GM23338 (cell line): ENCODE data around the gene HECTD3.

ENCODE experiments used
- CREB1 ChIP-seq: fragments of 250-450 bp; sonication (Bioruptor Pico); IDR thresholded peaks from 2 replicates; pipeline ENCODE4 v1.5.0; 2020; ENCODE audit warnings: low read depth, mild to moderate bottlenecking, moderate library complexity
- ETS1 ChIP-seq: IDR thresholded peaks from 2 replicates; pipeline ENCODE4 v1.6.1; 2016; ENCODE audit warnings: antibody characterized with exemption
- EZH2 ChIP-seq: fragments of 200-600 bp; sonication (generic); IDR thresholded peaks from one replicate; pipeline ENCODE4 v1.8.0; 2017; ENCODE audit warnings: antibody characterized with exemption, mild to moderate bottlenecking, low read depth; ENCODE audit not compliant: unreplicated experiment
- EZH2phosphoT487 ChIP-seq: fragments of 200-600 bp; sonication (generic); IDR thresholded peaks from one replicate; pipeline ENCODE4 v1.8.1; 2018; ENCODE audit warnings: antibody characterized with exemption; ENCODE audit not compliant: unreplicated experiment
- JUNB ChIP-seq: IDR thresholded peaks from one replicate; pipeline ENCODE4 v1.6.1; 2016; ENCODE audit warnings: antibody characterized with exemption; ENCODE audit not compliant: unreplicated experiment
- NANOG ChIP-seq: IDR thresholded peaks from 2 replicates; pipeline ENCODE4 v1.6.1; 2016; ENCODE audit warnings: antibody characterized with exemption, borderline replicate concordance
- POLR2AphosphoS5 ChIP-seq: IDR thresholded peaks from 2 replicates; pipeline ENCODE4 v1.6.1; 2016; ENCODE audit warnings: antibody characterized with exemption, low read depth
- REST ChIP-seq: IDR thresholded peaks from one replicate; pipeline ENCODE4 v1.6.1; 2018; ENCODE audit warnings: antibody characterized with exemption; ENCODE audit not compliant: unreplicated experiment
- STAT1 ChIP-seq: IDR thresholded peaks from one replicate; pipeline ENCODE4 v1.6.1; 2016; ENCODE audit warnings: antibody characterized with exemption; ENCODE audit not compliant: unreplicated experiment
- ZNF114 ChIP-seq: fragments of 250-450 bp; sonication (Bioruptor Pico); IDR thresholded peaks from 2 replicates; pipeline ENCODE4 v1.5.0; 2020; ENCODE audit warnings: mild to moderate bottlenecking, moderate library complexity
- ZNF331 ChIP-seq: fragments of 250-450 bp; sonication (Bioruptor Pico); IDR thresholded peaks from 2 replicates; pipeline ENCODE4 v1.5.0; 2020; ENCODE audit warnings: low read depth, mild to moderate bottlenecking, moderate library complexity
- ZNF462 ChIP-seq: fragments of 250-450 bp; sonication (Bioruptor Pico); IDR thresholded peaks from 2 replicates; pipeline ENCODE4 v1.5.0; 2020; ENCODE audit warnings: mild to moderate bottlenecking, moderate library complexity
- TF ChIP-seq, protein P1 (sequence below), 2 experiments: fragments of 200-600 bp in 1 of 2; sonication (generic) in 1 of 2; conservative IDR thresholded peaks; 2 replicates each; pipeline versions ENCODE4 v1.5.1 to v1.6.1; 2016 to 2017; ENCODE audit warnings: antibody characterized with exemption in 2 of 2, low read depth in 2 of 2, mild to moderate bottlenecking in 2 of 2, moderate library complexity in 1 of 2

GRCh38 chr1:44988531-44989156 lies 22.5 kb downstream of the HECTD3 start:
- TF ChIP-seq, protein P1, sequence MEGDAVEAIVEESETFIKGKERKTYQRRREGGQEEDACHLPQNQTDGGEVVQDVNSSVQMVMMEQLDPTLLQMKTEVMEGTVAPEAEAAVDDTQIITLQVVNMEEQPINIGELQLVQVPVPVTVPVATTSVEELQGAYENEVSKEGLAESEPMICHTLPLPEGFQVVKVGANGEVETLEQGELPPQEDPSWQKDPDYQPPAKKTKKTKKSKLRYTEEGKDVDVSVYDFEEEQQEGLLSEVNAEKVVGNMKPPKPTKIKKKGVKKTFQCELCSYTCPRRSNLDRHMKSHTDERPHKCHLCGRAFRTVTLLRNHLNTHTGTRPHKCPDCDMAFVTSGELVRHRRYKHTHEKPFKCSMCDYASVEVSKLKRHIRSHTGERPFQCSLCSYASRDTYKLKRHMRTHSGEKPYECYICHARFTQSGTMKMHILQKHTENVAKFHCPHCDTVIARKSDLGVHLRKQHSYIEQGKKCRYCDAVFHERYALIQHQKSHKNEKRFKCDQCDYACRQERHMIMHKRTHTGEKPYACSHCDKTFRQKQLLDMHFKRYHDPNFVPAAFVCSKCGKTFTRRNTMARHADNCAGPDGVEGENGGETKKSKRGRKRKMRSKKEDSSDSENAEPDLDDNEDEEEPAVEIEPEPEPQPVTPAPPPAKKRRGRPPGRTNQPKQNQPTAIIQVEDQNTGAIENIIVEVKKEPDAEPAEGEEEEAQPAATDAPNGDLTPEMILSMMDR (conservative IDR thresholded peaks at IDR 0.05; ENCODE audit: low read depth in 2 of 2), result no peak
- TF ChIP-seq JUNB, result no peak
- TF ChIP-seq ZNF114 (CRISPR knock-in tag), result no peak
- no peak for TF ChIP-seq EZH2
- TF ChIP-seq REST, result no peak
- no peak for TF ChIP-seq EZH2phosphoT487
- TF ChIP-seq POLR2AphosphoS5, result no peak
- no peak for TF ChIP-seq ZNF331 (CRISPR knock-in tag)
- TF ChIP-seq CREB1 (CRISPR knock-in tag), result no peak
- no peak for TF ChIP-seq STAT1
- TF ChIP-seq ZNF462 (CRISPR knock-in tag), result no peak
- no peak for TF ChIP-seq NANOG
- no peak for TF ChIP-seq ETS1
